HT1080 (cell line): Measurements from ENCODE around the gene SLC7A4. TPM values are rescaled to one million over a fixed set of nuclear protein-coding genes. Genes with fewer than 3 reads are reported as not detected.

Experiments used
- DNase-seq: peaks from one replicate; pipeline ENCODE4 v3.0.0-alpha.2; 2015; ENCODE audit warnings: low read depth
- total RNA-seq: library from RNA; depleted of rRNA; stranded (reverse); fragments of >200 nt; shearing (Covaris generic); gene quantifications from 2 replicates; pipeline ENCODE4 v1.2.3, GENCODE V29; 2014

The SLC7A4 gene
- total RNA-seq, 1 experiment from 2014 or later, result not detected

- no peak for DNase-seq
Observed at GRCh38 chr22:21000207-21000986, 32.0 kb downstream of the SLC7A4 start.

- no peak for DNase-seq
Observed at GRCh38 chr22:20999350-21000206, 32.8 kb downstream of the SLC7A4 start.

GRCh38 chr22:20998411-20999336 is 33.7 kb downstream of the SLC7A4 start:
- no peak for DNase-seq

- no peak for DNase-seq
Observed at GRCh38 chr22:20997536-20998257, 34.7 kb downstream of the SLC7A4 start.

- DNase-seq, result no peak
Observed at GRCh38 chr22:20996598-20997535, 35.5 kb downstream of the SLC7A4 start.

- no peak for DNase-seq
Observed at GRCh38 chr22:20996031-20996410, 36.3 kb downstream of the SLC7A4 start.

- no peak for DNase-seq
Observed at GRCh38 chr22:20995329-20996030, 36.9 kb downstream of the SLC7A4 start.

- DNase-seq, result no peak
Observed at GRCh38 chr22:20994902-20995241, 37.5 kb downstream of the SLC7A4 start.

- no peak for DNase-seq
Observed at GRCh38 chr22:20994128-20994901, 38.0 kb downstream of the SLC7A4 start.

GRCh38 chr22:20993304-20994127 is 38.8 kb downstream of the SLC7A4 start:
- DNase-seq, result no peak

GRCh38 chr22:20992456-20993303 is 39.7 kb downstream of the SLC7A4 start:
- DNase-seq, result no peak

GRCh38 chr22:20992056-20992442 is 40.3 kb downstream of the SLC7A4 start:
- no peak for DNase-seq

GRCh38 chr22:20991252-20992055 is 40.9 kb downstream of the SLC7A4 start:
- no peak for DNase-seq

- DNase-seq, result no peak
Observed at GRCh38 chr22:20990184-20991180, 41.9 kb downstream of the SLC7A4 start.
